Measurements from ENCODE around the gene HMCN1. TPM values are rescaled to one million over a fixed set of nuclear protein-coding genes. Genes with fewer than 3 reads are reported as not detected.

HMCN1 gene
- total and polyA plus RNA-seq, 2 donors, result 0.50 to 0.85 TPM

- Histone ChIP-seq H3K4me3 (ENCODE audit: low read length in 2 of 2) (no peak overlapping the region), H3K27me3 (ENCODE audit: control insufficient read depth in 2 of 2, insufficient read depth in 1 of 2, low read length in 1 of 2) (no peaks in the 10 kb centered on the region), H3K4me1 (ENCODE audit: control insufficient read depth in 2 of 2, insufficient read depth in 2 of 2, low read length in 2 of 2) (no peaks in the 10 kb centered on the region), H3K9me3 (ENCODE audit: control insufficient read depth in 2 of 2, insufficient read depth in 1 of 2, low read length in 1 of 2) (no peaks in the 10 kb centered on the region), H3K27ac (ENCODE audit: low read depth in 1 of 2, low read length in 1 of 2) (no peak overlapping the region), H3K36me3 (ENCODE audit: control insufficient read depth in 2 of 2, insufficient read depth in 2 of 2, low read length in 1 of 2) (no peaks in the 10 kb centered on the region)
- DNase-seq (ENCODE audit: low read depth in 6 of 9, low spot score in 9 of 9), result no peak
- 89% methylated on average over 1 of the region's 1 CpG for WGBS
Observed at GRCh38 chr1:185843986-185844385, 109.8 kb downstream of the HMCN1 start.

- H3K27ac ChIP-seq (ENCODE audit: low read depth in 1 of 2, low read length in 1 of 2), result no peak overlapping the region
- 91% methylated on average over 4 of the region's 4 CpGs for WGBS
- no peak for DNase-seq (ENCODE audit: low read depth in 6 of 9, low spot score in 9 of 9)
- no peaks in the 10 kb centered on the region for H3K9me3 ChIP-seq (ENCODE audit: control insufficient read depth in 2 of 2, insufficient read depth in 1 of 2, low read length in 1 of 2)
- no peaks in the 10 kb centered on the region for H3K27me3 ChIP-seq (ENCODE audit: control insufficient read depth in 2 of 2, insufficient read depth in 1 of 2, low read length in 1 of 2)
- H3K4me1 ChIP-seq (ENCODE audit: control insufficient read depth in 2 of 2, insufficient read depth in 2 of 2, low read length in 2 of 2), result no peaks in the 10 kb centered on the region
- no peaks in the 10 kb centered on the region for H3K36me3 ChIP-seq (ENCODE audit: control insufficient read depth in 2 of 2, insufficient read depth in 2 of 2, low read length in 1 of 2)
- no peak overlapping the region for H3K4me3 ChIP-seq (ENCODE audit: low read length in 2 of 2)
Observed at GRCh38 chr1:185846672-185847444, 112.7 kb downstream of the HMCN1 start.

- H3K27ac ChIP-seq (ENCODE audit: low read depth in 1 of 2, low read length in 1 of 2), result no peak overlapping the region
- H3K4me3 ChIP-seq (ENCODE audit: low read length in 2 of 2), result no peak overlapping the region
- no peaks in the 10 kb centered on the region for H3K36me3 ChIP-seq (ENCODE audit: control insufficient read depth in 2 of 2, insufficient read depth in 2 of 2, low read length in 1 of 2)
- DNase-seq (ENCODE audit: low read depth in 6 of 9, low spot score in 9 of 9), result no peak
- no peaks in the 10 kb centered on the region for H3K4me1 ChIP-seq (ENCODE audit: control insufficient read depth in 2 of 2, insufficient read depth in 2 of 2, low read length in 2 of 2)
- WGBS, result 92% methylated on average over 1 of the region's 1 CpG
- no peaks in the 10 kb centered on the region for H3K27me3 ChIP-seq (ENCODE audit: control insufficient read depth in 2 of 2, insufficient read depth in 1 of 2, low read length in 1 of 2)
- no peaks in the 10 kb centered on the region for H3K9me3 ChIP-seq (ENCODE audit: control insufficient read depth in 2 of 2, insufficient read depth in 1 of 2, low read length in 1 of 2)
Observed at GRCh38 chr1:185849014-185849413, 114.8 kb downstream of the HMCN1 start.

GRCh38 chr1:185850366-185850765, 116.2 kb downstream of the HMCN1 start:
- Histone ChIP-seq H3K36me3 (ENCODE audit: control insufficient read depth in 2 of 2, insufficient read depth in 2 of 2, low read length in 1 of 2) (no peaks in the 10 kb centered on the region), H3K27ac (ENCODE audit: low read depth in 1 of 2, low read length in 1 of 2) (no peak overlapping the region), H3K4me3 (ENCODE audit: low read length in 2 of 2) (no peak overlapping the region), H3K27me3 (ENCODE audit: control insufficient read depth in 2 of 2, insufficient read depth in 1 of 2, low read length in 1 of 2) (no peaks in the 10 kb centered on the region), H3K9me3 (ENCODE audit: control insufficient read depth in 2 of 2, insufficient read depth in 1 of 2, low read length in 1 of 2) (no peaks in the 10 kb centered on the region), H3K4me1 (ENCODE audit: control insufficient read depth in 2 of 2, insufficient read depth in 2 of 2, low read length in 2 of 2) (no peaks in the 10 kb centered on the region)
- 98% methylated on average over 1 of the region's 1 CpG for WGBS
- DNase-seq (ENCODE audit: low read depth in 6 of 9, low spot score in 9 of 9), result no peak

GRCh38 chr1:185853739-185854138, 119.5 kb downstream of the HMCN1 start:
- Histone ChIP-seq H3K4me3 (ENCODE audit: low read length in 2 of 2) (no peak overlapping the region), H3K9me3 (ENCODE audit: control insufficient read depth in 2 of 2, insufficient read depth in 1 of 2, low read length in 1 of 2) (no peaks in the 10 kb centered on the region), H3K36me3 (ENCODE audit: control insufficient read depth in 2 of 2, insufficient read depth in 2 of 2, low read length in 1 of 2) (no peaks in the 10 kb centered on the region), H3K27ac (ENCODE audit: low read depth in 1 of 2, low read length in 1 of 2) (no peak overlapping the region), H3K4me1 (ENCODE audit: control insufficient read depth in 2 of 2, insufficient read depth in 2 of 2, low read length in 2 of 2) (no peaks in the 10 kb centered on the region), H3K27me3 (ENCODE audit: control insufficient read depth in 2 of 2, insufficient read depth in 1 of 2, low read length in 1 of 2) (no peaks in the 10 kb centered on the region)
- no peak for DNase-seq (ENCODE audit: low read depth in 6 of 9, low spot score in 9 of 9)
- 97% methylated on average over 1 of the region's 1 CpG for WGBS

- Histone ChIP-seq H3K27me3 (ENCODE audit: control insufficient read depth in 2 of 2, insufficient read depth in 1 of 2, low read length in 1 of 2) (no peaks in the 10 kb centered on the region), H3K9me3 (ENCODE audit: control insufficient read depth in 2 of 2, insufficient read depth in 1 of 2, low read length in 1 of 2) (no peaks in the 10 kb centered on the region), H3K4me1 (ENCODE audit: control insufficient read depth in 2 of 2, insufficient read depth in 2 of 2, low read length in 2 of 2) (no peaks in the 10 kb centered on the region), H3K4me3 (ENCODE audit: low read length in 2 of 2) (no peak overlapping the region), H3K27ac (ENCODE audit: low read depth in 1 of 2, low read length in 1 of 2) (no peak overlapping the region), H3K36me3 (ENCODE audit: control insufficient read depth in 2 of 2, insufficient read depth in 2 of 2, low read length in 1 of 2) (no peaks in the 10 kb centered on the region)
- WGBS, result 97% methylated on average over 3 of the region's 3 CpGs
- DNase-seq (ENCODE audit: low read depth in 6 of 9, low spot score in 9 of 9), result no peak
Observed at GRCh38 chr1:185856482-185856881, 122.3 kb downstream of the HMCN1 start.

GRCh38 chr1:185857442-185857841, 123.3 kb downstream of the HMCN1 start:
- no peaks in the 10 kb centered on the region for H3K4me1 ChIP-seq (ENCODE audit: control insufficient read depth in 2 of 2, insufficient read depth in 2 of 2, low read length in 2 of 2)
- no peaks in the 10 kb centered on the region for H3K36me3 ChIP-seq (ENCODE audit: control insufficient read depth in 2 of 2, insufficient read depth in 2 of 2, low read length in 1 of 2)
- no peak overlapping the region for H3K27ac ChIP-seq (ENCODE audit: low read depth in 1 of 2, low read length in 1 of 2)
- 89% methylated on average over 2 of the region's 2 CpGs for WGBS
- no peak for DNase-seq (ENCODE audit: low read depth in 6 of 9, low spot score in 9 of 9)
- H3K4me3 ChIP-seq (ENCODE audit: low read length in 2 of 2), result no peak overlapping the region
- no peaks in the 10 kb centered on the region for H3K27me3 ChIP-seq (ENCODE audit: control insufficient read depth in 2 of 2, insufficient read depth in 1 of 2, low read length in 1 of 2)
- no peaks in the 10 kb centered on the region for H3K9me3 ChIP-seq (ENCODE audit: control insufficient read depth in 2 of 2, insufficient read depth in 1 of 2, low read length in 1 of 2)

- DNase-seq (ENCODE audit: low read depth in 6 of 9, low spot score in 9 of 9), result no peak
- Histone ChIP-seq H3K27ac (ENCODE audit: low read depth in 1 of 2, low read length in 1 of 2) (no peak overlapping the region), H3K4me1 (ENCODE audit: control insufficient read depth in 2 of 2, insufficient read depth in 2 of 2, low read length in 2 of 2) (no peaks in the 10 kb centered on the region), H3K36me3 (ENCODE audit: control insufficient read depth in 2 of 2, insufficient read depth in 2 of 2, low read length in 1 of 2) (no peaks in the 10 kb centered on the region), H3K4me3 (ENCODE audit: low read length in 2 of 2) (no peak overlapping the region), H3K27me3 (ENCODE audit: control insufficient read depth in 2 of 2, insufficient read depth in 1 of 2, low read length in 1 of 2) (no peaks in the 10 kb centered on the region), H3K9me3 (ENCODE audit: control insufficient read depth in 2 of 2, insufficient read depth in 1 of 2, low read length in 1 of 2) (no peaks in the 10 kb centered on the region)
- 95% methylated on average over 1 of the region's 1 CpG for WGBS
Observed at GRCh38 chr1:185860311-185860710, 126.1 kb downstream of the HMCN1 start.

- WGBS, result 89% methylated on average over 1 of the region's 1 CpG
- Histone ChIP-seq H3K27ac (ENCODE audit: low read depth in 1 of 2, low read length in 1 of 2) (no peak overlapping the region), H3K27me3 (ENCODE audit: control insufficient read depth in 2 of 2, insufficient read depth in 1 of 2, low read length in 1 of 2) (no peaks in the 10 kb centered on the region), H3K4me1 (ENCODE audit: control insufficient read depth in 2 of 2, insufficient read depth in 2 of 2, low read length in 2 of 2) (no peaks in the 10 kb centered on the region), H3K36me3 (ENCODE audit: control insufficient read depth in 2 of 2, insufficient read depth in 2 of 2, low read length in 1 of 2) (no peaks in the 10 kb centered on the region), H3K9me3 (ENCODE audit: control insufficient read depth in 2 of 2, insufficient read depth in 1 of 2, low read length in 1 of 2) (no peaks in the 10 kb centered on the region), H3K4me3 (ENCODE audit: low read length in 2 of 2) (no peak overlapping the region)
- DNase-seq (ENCODE audit: low read depth in 6 of 9, low spot score in 9 of 9), result no peak
Observed at GRCh38 chr1:185860859-185861258, 126.7 kb downstream of the HMCN1 start.
